Measurements from ENCODE around the gene DDR2. TPM values are rescaled to one million over a fixed set of nuclear protein-coding genes. Genes with fewer than 3 reads are reported as not detected.

Gene DDR2
- total RNA-seq, 1 experiment from 2014 or later, result 0.52 TPM

- Mint-ChIP-seq H3K9me3 (no peaks in the 10 kb centered on the region), H3K4me1 (peaks cover 11% of the 10 kb centered on the region in 2 experiments), H3K4me3 (no peak overlapping the region), H3K27me3 (ENCODE audit: low read depth) (peaks cover 3% of the 10 kb centered on the region; the same call in 1 of the 2 replicates), H3K36me3 (ENCODE audit: insufficient read depth in 1 of 3, low read depth in 3 of 3) (no peaks in the 10 kb centered on the region), H3K27ac (no peak overlapping the region)
- Histone ChIP-seq H2BK20ac (ENCODE audit: low read depth, low read length, poor library complexity, severe bottlenecking) (no peak overlapping the region), H3K4me1 (ENCODE audit: insufficient read depth, low read length) (peaks cover 4% of the 10 kb centered on the region; the same call in 1 of the 2 replicates), H3K27ac (ENCODE audit: insufficient read length, low read depth, low read length) (no peak overlapping the region), H4K91ac (ENCODE audit: insufficient read length, low read depth, low read length) (no peak overlapping the region), H3K79me2 (ENCODE audit: insufficient read depth, low read length) (no peaks in the 10 kb centered on the region), H3K9ac (ENCODE audit: extremely low read depth, insufficient read length, low read length) (no peak overlapping the region), H3K18ac (ENCODE audit: insufficient read length, low read depth, low read length) (no peak overlapping the region), H4K5ac (ENCODE audit: insufficient read length, low read depth, low read length) (no peak overlapping the region), H3K9me3 (ENCODE audit: control insufficient read depth, low read depth, low read length) (no peaks in the 10 kb centered on the region), H3K79me1 (ENCODE audit: insufficient read depth, low read depth, low read length, poor library complexity, severe bottlenecking) (no peaks in the 10 kb centered on the region), H2BK5ac (ENCODE audit: insufficient read length, low read length) (no peak overlapping the region), H3K23ac (ENCODE audit: insufficient read length, low read depth, low read length) (no peak overlapping the region), H3K27me3 (ENCODE audit: insufficient read depth, low read length) (no peaks in the 10 kb centered on the region), H3K4me2 (ENCODE audit: insufficient read depth, insufficient read length, low read length) (no peak overlapping the region), H2AK5ac (ENCODE audit: insufficient read length, low read length) (no peak overlapping the region), H3K14ac (ENCODE audit: insufficient read depth, low read length) (no peak overlapping the region), H2BK15ac (ENCODE audit: low read depth, low read length) (no peak overlapping the region), H4K8ac (replicated peaks; ENCODE audit: insufficient read length, low read depth, low read length) (no peak overlapping the region), H4K20me1 (ENCODE audit: control insufficient read depth, insufficient read depth, insufficient read length) (no peaks in the 10 kb centered on the region), H3K23me2 (ENCODE audit: insufficient read length, low read depth, low read length, poor library complexity, severe bottlenecking) (no peaks in the 10 kb centered on the region), H2AFZ (ENCODE audit: low read length) (no peak overlapping the region), H2BK120ac (ENCODE audit: low read depth, low read length, poor library complexity, severe bottlenecking) (no peak overlapping the region), H3K4ac (ENCODE audit: low read depth, low read length) (no peak overlapping the region), H2BK12ac (ENCODE audit: insufficient read length, low read depth, low read length) (no peak overlapping the region), H3T11ph (ENCODE audit: low read length) (no peak overlapping the region), H3K56ac (ENCODE audit: insufficient read length, low read depth, low read length) (no peak overlapping the region)
- no CpG with 5 or more reads among the region's 1 CpG for WGBS (ENCODE audit: extremely low coverage, insufficient read length, low lambda C conversion rate)
- TF ChIP-seq, protein P1, sequence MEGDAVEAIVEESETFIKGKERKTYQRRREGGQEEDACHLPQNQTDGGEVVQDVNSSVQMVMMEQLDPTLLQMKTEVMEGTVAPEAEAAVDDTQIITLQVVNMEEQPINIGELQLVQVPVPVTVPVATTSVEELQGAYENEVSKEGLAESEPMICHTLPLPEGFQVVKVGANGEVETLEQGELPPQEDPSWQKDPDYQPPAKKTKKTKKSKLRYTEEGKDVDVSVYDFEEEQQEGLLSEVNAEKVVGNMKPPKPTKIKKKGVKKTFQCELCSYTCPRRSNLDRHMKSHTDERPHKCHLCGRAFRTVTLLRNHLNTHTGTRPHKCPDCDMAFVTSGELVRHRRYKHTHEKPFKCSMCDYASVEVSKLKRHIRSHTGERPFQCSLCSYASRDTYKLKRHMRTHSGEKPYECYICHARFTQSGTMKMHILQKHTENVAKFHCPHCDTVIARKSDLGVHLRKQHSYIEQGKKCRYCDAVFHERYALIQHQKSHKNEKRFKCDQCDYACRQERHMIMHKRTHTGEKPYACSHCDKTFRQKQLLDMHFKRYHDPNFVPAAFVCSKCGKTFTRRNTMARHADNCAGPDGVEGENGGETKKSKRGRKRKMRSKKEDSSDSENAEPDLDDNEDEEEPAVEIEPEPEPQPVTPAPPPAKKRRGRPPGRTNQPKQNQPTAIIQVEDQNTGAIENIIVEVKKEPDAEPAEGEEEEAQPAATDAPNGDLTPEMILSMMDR (conservative IDR thresholded peaks at IDR 0.05), result no peak
- DNase-seq, result no peak
Measured at GRCh38 chr1:162829268-162829667, 197.0 kb downstream of the DDR2 start.
